HUDEP-2 (cell line): Measurements from ENCODE around the gene ITGA7.
"Not testable (repeated sequence)": the region's sequence is repeated elsewhere in the genome, so short reads cannot be mapped to it uniquely, and the experiment has no call there.

Experiments used
- DNase-seq, 76 experiments: peaks; one replicate each; lab custom pipeline; 2025; ENCODE audit not compliant: unreplicated experiment in 76 of 76; lab: John Stamatoyannopoulos, UW

The ITGA7 gene

GRCh38 chr12:55657212-55657611 is 50.5 kb downstream of the ITGA7 start:
- DNase-seq: no peak

- DNase-seq: no peak
These were observed 53.0 kb downstream of the ITGA7 start for GRCh38 chr12:55654511-55655214.

- DNase-seq: peak in 44 of 76 experiments; percentile 2 to 61 (median 24)
These were observed 54.7 kb downstream of the ITGA7 start for GRCh38 chr12:55653031-55653430.

GRCh38 chr12:55652352-55652751 is 55.4 kb downstream of the ITGA7 start:
- DNase-seq: no peak

- DNase-seq: no peak
These were observed 56.4 kb downstream of the ITGA7 start for GRCh38 chr12:55651299-55651683.

DNA sequence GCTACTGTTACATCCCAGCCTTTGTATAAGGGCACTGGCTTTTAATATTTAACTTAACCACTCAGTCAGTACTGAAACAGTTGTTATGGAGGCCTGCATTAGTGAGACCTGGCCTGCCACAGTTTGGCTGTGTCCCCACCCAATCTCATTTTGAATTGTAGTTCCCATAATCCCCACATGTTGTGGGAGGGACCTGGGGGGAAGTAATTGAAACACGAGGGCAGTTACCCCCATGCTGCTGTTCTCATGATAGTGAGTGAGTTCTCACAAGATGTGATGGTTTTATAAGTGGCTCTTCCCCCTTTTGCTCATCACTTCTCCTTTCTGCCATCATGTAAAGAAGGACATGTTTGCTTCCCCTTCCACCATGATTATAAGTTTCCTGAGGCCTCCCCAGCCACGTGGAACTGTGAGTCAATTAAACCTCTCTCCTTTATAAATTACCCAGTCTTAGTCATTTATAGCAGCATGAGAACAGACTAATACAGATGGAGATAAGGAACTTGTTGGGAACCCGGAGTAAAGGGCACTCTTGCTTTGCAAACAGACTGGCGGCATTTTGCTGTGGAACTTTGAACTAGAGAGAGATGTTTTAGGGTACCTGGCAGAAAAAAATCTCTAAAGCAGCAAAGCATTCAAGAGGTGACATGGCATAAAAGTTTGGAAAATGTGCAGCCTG is 56.9 kb downstream of the ITGA7 start:
- not testable (repeated sequence) for DNase-seq

DNA sequence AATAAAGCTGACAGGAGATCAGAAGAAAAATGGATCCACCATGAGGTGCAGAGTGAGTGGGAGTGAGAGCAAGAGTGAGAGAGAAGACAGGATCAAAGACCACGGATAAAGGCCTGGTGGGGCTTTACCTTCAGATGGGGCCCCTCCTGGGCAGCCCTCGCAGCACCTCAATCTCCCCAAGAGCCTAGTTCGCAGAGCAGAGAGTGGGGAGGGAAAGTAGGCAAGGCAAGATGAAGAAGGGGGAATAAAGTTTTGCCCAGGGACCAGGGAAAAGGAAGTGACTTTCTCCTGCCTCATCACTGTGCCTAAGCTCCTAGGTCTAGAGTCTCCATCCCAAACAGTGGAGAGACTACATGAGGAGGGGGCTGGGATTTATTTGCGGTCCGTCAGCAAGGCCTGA is 60.7 kb downstream of the ITGA7 start:
- no peak for DNase-seq

- DNase-seq: no peak
These were observed 63.1 kb downstream of the ITGA7 start for GRCh38 chr12:55644591-55644990.

DNA sequence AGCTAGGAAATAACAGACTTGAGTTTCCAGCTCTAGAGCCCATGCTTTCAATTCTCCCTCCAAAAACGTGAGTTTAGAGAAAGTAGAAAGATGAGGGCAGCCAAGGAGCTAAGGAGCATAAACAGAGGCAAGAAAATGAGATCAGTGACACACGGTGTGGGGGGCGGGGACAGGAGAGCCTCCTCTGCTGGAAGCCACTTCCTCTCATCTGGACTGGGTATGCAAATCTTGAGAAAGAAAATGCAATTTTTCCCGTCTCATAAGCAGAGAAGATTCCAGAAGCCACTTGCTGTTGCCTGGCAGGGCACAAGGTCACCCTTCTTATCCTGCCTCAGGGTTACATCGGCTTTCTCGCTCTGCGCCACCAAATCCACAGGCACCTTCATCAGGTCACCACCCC is 65.0 kb downstream of the ITGA7 start:
- DNase-seq: no peak

DNA sequence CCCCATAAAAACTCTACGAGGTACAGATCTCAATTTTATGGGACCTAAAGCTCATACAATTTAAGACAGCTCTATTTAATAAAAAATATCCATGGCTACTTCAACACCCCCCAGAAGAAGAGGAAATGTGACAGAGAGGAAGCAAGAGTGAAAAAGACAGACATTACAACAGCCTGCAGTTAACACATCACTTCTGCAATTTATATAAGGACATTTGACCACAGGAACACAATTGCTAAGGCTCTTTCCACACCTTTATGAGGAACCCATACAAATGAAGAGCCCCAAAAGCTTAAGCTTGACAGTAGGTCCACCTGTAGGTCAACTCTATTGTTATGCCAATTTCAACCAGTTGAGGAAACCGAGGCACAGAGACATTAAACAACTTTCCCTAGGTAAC is 65.4 kb downstream of the ITGA7 start:
- no peak for DNase-seq

DNA sequence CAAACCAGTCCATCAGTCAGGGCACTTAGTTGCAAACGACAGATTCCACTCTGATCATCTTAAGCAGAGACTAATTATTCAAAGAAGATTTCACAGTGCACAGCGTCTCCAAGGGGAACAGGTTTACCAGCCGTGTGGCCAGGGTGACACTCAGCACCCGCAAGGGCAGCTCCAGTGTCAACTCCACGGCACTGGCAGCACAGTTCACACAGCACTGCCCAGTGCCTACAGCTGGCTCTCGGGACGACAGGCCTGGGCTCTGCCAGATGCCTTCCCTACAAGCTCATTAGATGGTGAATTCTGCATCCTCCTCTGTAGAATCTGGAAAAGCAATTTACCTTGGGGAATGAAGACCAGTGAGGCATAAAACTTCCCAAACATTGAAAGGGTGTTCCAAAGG is 66.1 kb downstream of the ITGA7 start:
- no peak for DNase-seq

DNA sequence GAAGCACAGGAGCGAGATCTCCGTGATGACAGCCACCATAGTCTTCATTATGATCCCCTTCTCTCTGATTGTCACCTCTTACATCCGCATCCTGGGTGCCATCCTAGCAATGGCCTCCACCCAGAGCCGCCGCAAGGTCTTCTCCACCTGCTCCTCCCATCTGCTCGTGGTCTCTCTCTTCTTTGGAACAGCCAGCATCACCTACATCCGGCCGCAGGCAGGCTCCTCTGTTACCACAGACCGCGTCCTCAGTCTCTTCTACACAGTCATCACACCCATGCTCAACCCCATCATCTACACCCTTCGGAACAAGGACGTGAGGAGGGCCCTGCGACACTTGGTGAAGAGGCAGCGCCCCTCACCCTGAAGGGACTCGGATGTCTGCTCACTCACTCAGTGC is 70.2 kb downstream of the ITGA7 start:
- no peak for DNase-seq

DNA sequence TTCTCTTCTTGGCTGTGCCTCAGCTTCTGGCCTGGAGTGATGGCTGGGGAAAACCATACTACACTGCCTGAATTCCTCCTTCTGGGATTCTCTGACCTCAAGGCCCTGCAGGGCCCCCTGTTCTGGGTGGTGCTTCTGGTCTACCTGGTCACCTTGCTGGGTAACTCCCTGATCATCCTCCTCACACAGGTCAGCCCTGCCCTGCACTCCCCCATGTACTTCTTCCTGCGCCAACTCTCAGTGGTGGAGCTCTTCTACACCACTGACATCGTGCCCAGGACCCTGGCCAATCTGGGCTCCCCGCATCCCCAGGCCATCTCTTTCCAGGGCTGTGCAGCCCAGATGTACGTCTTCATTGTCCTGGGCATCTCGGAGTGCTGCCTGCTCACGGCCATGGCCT is 70.9 kb downstream of the ITGA7 start, which contains the start of gene OR10P1:
Gene OR10P1, plus strand, starts transcription at position 40 of the 400 bp plus-strand sequence. Its CDS starts 0 bp downstream, at position 40.
- no peak for DNase-seq

DNA sequence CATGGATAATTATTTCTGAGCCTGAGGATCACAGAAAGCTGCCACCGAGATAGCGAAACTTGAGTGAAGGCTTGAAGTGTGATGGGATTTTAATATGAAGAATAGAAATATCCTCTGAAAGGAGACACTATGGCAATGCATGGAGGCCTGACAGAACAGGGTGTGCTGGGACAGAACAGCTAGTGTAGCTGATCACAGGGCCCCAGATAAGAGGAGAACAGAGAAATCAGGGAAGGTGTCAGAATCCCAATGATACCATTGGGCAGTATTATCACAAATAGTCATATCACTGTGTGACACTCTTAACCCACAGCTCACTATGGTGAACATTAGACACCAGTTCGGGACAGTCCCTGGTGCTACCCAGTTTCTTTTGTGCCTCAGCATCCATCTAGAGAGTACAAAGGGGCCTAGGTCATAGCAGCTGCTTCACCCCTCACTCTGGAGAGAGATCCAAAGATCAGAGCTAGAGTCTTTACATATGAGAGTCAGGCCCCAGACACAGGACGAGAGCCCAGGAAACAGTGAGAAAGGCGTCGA is 71.5 kb downstream of the ITGA7 start:
- peak in 1 of 76 experiments; percentile 3 for DNase-seq
